Neural progenitor cell (in vitro differentiated cells): ENCODE results near the gene MEGF10. TPM values are rescaled to one million over a fixed set of nuclear protein-coding genes. Genes with fewer than 3 reads are reported as not detected.

Source experiments
- DNase-seq: peaks from one replicate; pipeline ENCODE4 v3.0.0-alpha.2; 2016; ENCODE audit warnings: low spot score
- H2AFZ ChIP-seq: fragments of 200-600 bp; sonication (generic); replicated peaks from 2 replicates; pipeline ENCODE4 v1.6.1; 2016; ENCODE audit warnings: antibody characterized with exemption
- H3F3A ChIP-seq: fragments of 200-600 bp; sonication (generic); 2 replicates; pipeline ENCODE4 v1.6.1; 2016; ENCODE audit warnings: antibody characterized with exemption, low read depth
- H3K27ac ChIP-seq: fragments of 200-600 bp; sonication (generic); 2 replicates; pipeline ENCODE4 v1.5.1; 2016; ENCODE audit warnings: mild to moderate bottlenecking
- H3K27me3 ChIP-seq: fragments of 200-600 bp; sonication (generic); 2 replicates; pipeline ENCODE4 v1.6.1; 2016; ENCODE audit warnings: mild to moderate bottlenecking, moderate library complexity
- H3K36me3 ChIP-seq: fragments of 200-600 bp; sonication (generic); 2 replicates; pipeline ENCODE4 v1.5.1; 2016
- H3K4me1 ChIP-seq: fragments of 200-600 bp; sonication (generic); 2 replicates; pipeline ENCODE4 v1.6.1; 2016; ENCODE audit warnings: mixed run types
- H3K4me2 ChIP-seq: fragments of 200-600 bp; sonication (generic); 2 replicates; pipeline ENCODE4 v1.6.1; 2016
- H3K4me3 ChIP-seq: fragments of 200-600 bp; sonication (generic); 2 replicates; pipeline ENCODE4 v1.5.1; 2016
- H3K79me2 ChIP-seq: fragments of 200-600 bp; sonication (generic); 2 replicates; pipeline ENCODE4 v1.6.1; 2016; ENCODE audit warnings: low read depth
- H3K9ac ChIP-seq: fragments of 200-600 bp; sonication (generic); 2 replicates; pipeline ENCODE4 v1.6.1; 2016
- H3K9me3 ChIP-seq: fragments of 200-600 bp; sonication (generic); 2 replicates; pipeline ENCODE4 v1.5.1; 2016; ENCODE audit warnings: low read depth
- H4K20me1 ChIP-seq: fragments of 200-600 bp; sonication (generic); 2 replicates; pipeline ENCODE4 v1.6.1; 2016; ENCODE audit warnings: low read depth
- H3K27ac Mint-ChIP-seq: 3 replicates; pipeline ENCODE4 v1.8.0; 2021; ENCODE audit warnings: mixed read lengths
- H3K27me3 Mint-ChIP-seq: 2 replicates; pipeline ENCODE4 v1.8.0; 2022; ENCODE audit warnings: low read depth, mild to moderate bottlenecking, inconsistent platforms, moderate library complexity, mixed read lengths; ENCODE audit not compliant: insufficient read depth
- H3K36me3 Mint-ChIP-seq: 3 replicates; pipeline ENCODE4 v1.8.0; 2021; ENCODE audit warnings: mixed read lengths
- H3K4me1 Mint-ChIP-seq: 3 replicates; pipeline ENCODE4 v1.8.0; 2021; ENCODE audit warnings: mixed read lengths
- H3K4me3 Mint-ChIP-seq: 3 replicates; pipeline ENCODE4 v1.8.0; 2021; ENCODE audit warnings: mild to moderate bottlenecking, moderate library complexity, mixed read lengths
- H3K9me3 Mint-ChIP-seq: 3 replicates; pipeline ENCODE4 v1.8.0; 2020; ENCODE audit warnings: mixed read lengths
- CTCF ChIP-seq: fragments of 200-600 bp; sonication (generic); IDR thresholded peaks from 2 replicates; pipeline ENCODE4 v1.5.1; 2017; ENCODE audit warnings: antibody characterized with exemption, mild to moderate bottlenecking
- EZH2 ChIP-seq: fragments of 200-600 bp; sonication (generic); IDR thresholded peaks from 2 replicates; pipeline ENCODE4 v1.6.1; 2017; ENCODE audit warnings: antibody characterized with exemption, mild to moderate bottlenecking, moderate library complexity
- EZH2phosphoT487 ChIP-seq: fragments of 200-600 bp; sonication (generic); IDR thresholded peaks from 2 replicates; pipeline ENCODE4 v1.6.1; 2017; ENCODE audit warnings: antibody characterized with exemption
- total RNA-seq: library from RNA; depleted of rRNA; stranded (reverse); fragments of >200 nt; gene quantifications from 2 replicates; pipeline ENCODE4 v1.2.3, GENCODE V29; 2015; ENCODE audit warnings: low replicate concordance

Gene MEGF10
- total RNA-seq, 1 donor from 2014 or later: 1.3 TPM

- Mint-ChIP-seq H3K4me3 (no peak overlapping the region), H3K27me3 (no peaks in the 10 kb centered on the region), H3K27ac (no peak overlapping the region), H3K4me1 (peaks cover 24% of the 10 kb centered on the region), H3K36me3 (peaks cover 29% of the 10 kb centered on the region), H3K9me3 (peaks cover 10% of the 10 kb centered on the region)
- H3K4me3 ChIP-seq: no peak overlapping the region
- no peaks in the 10 kb centered on the region for H3K79me2 ChIP-seq
- TF ChIP-seq EZH2 (no peak), EZH2phosphoT487 (no peak), CTCF (no peak)
- H3K4me2 ChIP-seq: no peak overlapping the region
- peaks cover 7% of the 10 kb centered on the region for H3K4me1 ChIP-seq
- DNase-seq: no peak
- H2AFZ ChIP-seq: no peak overlapping the region
- H3K27me3 ChIP-seq: no peaks in the 10 kb centered on the region
- no peaks in the 10 kb centered on the region for H3F3A ChIP-seq
- no peaks in the 10 kb centered on the region for H3K36me3 ChIP-seq
- no peak overlapping the region for H3K27ac ChIP-seq
- H4K20me1 ChIP-seq: no peaks in the 10 kb centered on the region
- H3K9me3 ChIP-seq: no peaks in the 10 kb centered on the region
- H3K9ac ChIP-seq: no peak overlapping the region
Observed at GRCh38 chr5:127418974-127419682, 128.5 kb downstream of the MEGF10 start.

GRCh38 chr5:127419683-127420257 lies 129.2 kb downstream of the MEGF10 start:
- Histone ChIP-seq H2AFZ (no peak overlapping the region), H3K79me2 (no peaks in the 10 kb centered on the region), H3K4me2 (no peak overlapping the region), H3K9ac (no peak overlapping the region), H4K20me1 (no peaks in the 10 kb centered on the region), H3K4me1 (peaks cover 10% of the 10 kb centered on the region), H3K36me3 (no peaks in the 10 kb centered on the region), H3K27me3 (no peaks in the 10 kb centered on the region), H3K9me3 (no peaks in the 10 kb centered on the region), H3F3A (peaks cover 3% of the 10 kb centered on the region), H3K27ac (no peak overlapping the region), H3K4me3 (no peak overlapping the region)
- H3K4me1 Mint-ChIP-seq: peaks cover 27% of the 10 kb centered on the region
- H3K36me3 Mint-ChIP-seq: peaks cover 35% of the 10 kb centered on the region
- TF ChIP-seq EZH2phosphoT487: no peak
- no peak for TF ChIP-seq CTCF
- no peak for TF ChIP-seq EZH2
- peaks cover 12% of the 10 kb centered on the region for H3K9me3 Mint-ChIP-seq
- no peak overlapping the region for H3K4me3 Mint-ChIP-seq
- no peaks in the 10 kb centered on the region for H3K27me3 Mint-ChIP-seq
- no peak for DNase-seq
- no peak overlapping the region for H3K27ac Mint-ChIP-seq

- H3K4me1 ChIP-seq: peaks cover 17% of the 10 kb centered on the region
- H3K9ac ChIP-seq: no peak overlapping the region
- no peak for DNase-seq
- no peaks in the 10 kb centered on the region for H3K79me2 ChIP-seq
- no peaks in the 10 kb centered on the region for H3K27me3 ChIP-seq
- H3F3A ChIP-seq: peaks cover 4% of the 10 kb centered on the region
- Mint-ChIP-seq H3K4me1 (peaks cover 36% of the 10 kb centered on the region), H3K27ac (peak overlapping the region; percentile 76), H3K27me3 (no peaks in the 10 kb centered on the region), H3K36me3 (peaks cover 37% of the 10 kb centered on the region), H3K4me3 (no peak overlapping the region), H3K9me3 (peaks cover 17% of the 10 kb centered on the region)
- no peaks in the 10 kb centered on the region for H3K9me3 ChIP-seq
- H3K36me3 ChIP-seq: no peaks in the 10 kb centered on the region
- H3K4me3 ChIP-seq: no peak overlapping the region
- H3K27ac ChIP-seq: no peak overlapping the region
- H4K20me1 ChIP-seq: no peaks in the 10 kb centered on the region
- H3K4me2 ChIP-seq: no peak overlapping the region
- H2AFZ ChIP-seq: no peak overlapping the region
- no peak for TF ChIP-seq EZH2
- no peak for TF ChIP-seq CTCF
- no peak for TF ChIP-seq EZH2phosphoT487
Observed at GRCh38 chr5:127420758-127421157, 130.2 kb downstream of the MEGF10 start.
